SW480 (cell line): ENCODE results near the gene PRKAR1B.
"Not testable (repeated sequence)": the region's sequence is repeated elsewhere in the genome, so short reads cannot be mapped to it uniquely, and the experiment has no call there.

Experiments used
- DNase-seq: peaks from one replicate; pipeline ENCODE4 v3.0.0-alpha.2; 2016; ENCODE audit warnings: low spot score

The PRKAR1B gene

GRCh38 chr7:756928-757560 is 30.0 kb upstream of the PRKAR1B start:
- DNase-seq = no peak

GRCh38 chr7:756231-756927 is 29.3 kb upstream of the PRKAR1B start:
- DNase-seq = no peak

- no peak for DNase-seq
Measured at GRCh38 chr7:755413-755805, 28.3 kb upstream of the PRKAR1B start.

GRCh38 chr7:754531-755412 is 27.7 kb upstream of the PRKAR1B start:
- no peak for DNase-seq

- no peak for DNase-seq
Measured at GRCh38 chr7:753190-753589, 26.1 kb upstream of the PRKAR1B start.

- DNase-seq = not testable (repeated sequence)
Measured at GRCh38 chr7:752256-752655, 25.2 kb upstream of the PRKAR1B start.

- DNase-seq = no peak
Measured at GRCh38 chr7:751826-752225, 24.7 kb upstream of the PRKAR1B start.

GRCh38 chr7:750111-750905 is 23.2 kb upstream of the PRKAR1B start:
- no peak for DNase-seq

- DNase-seq = no peak
Measured at GRCh38 chr7:749140-749551, 22.1 kb upstream of the PRKAR1B start.

GRCh38 chr7:748446-748845 is 21.4 kb upstream of the PRKAR1B start:
- no peak for DNase-seq

- DNase-seq = no peak
Measured at GRCh38 chr7:747186-747585, 20.1 kb upstream of the PRKAR1B start.

GRCh38 chr7:746155-747061 is 19.3 kb upstream of the PRKAR1B start:
- no peak for DNase-seq

GRCh38 chr7:745431-746154 is 18.5 kb upstream of the PRKAR1B start:
- no peak for DNase-seq

GRCh38 chr7:744854-745430 is 17.9 kb upstream of the PRKAR1B start:
- DNase-seq = no peak

- not testable (repeated sequence) for DNase-seq
Measured at GRCh38 chr7:744128-744520, 17.0 kb upstream of the PRKAR1B start.

- DNase-seq = peak; percentile 26
Measured at GRCh38 chr7:743341-744127, 16.5 kb upstream of the PRKAR1B start.

GRCh38 chr7:742791-743190 is 15.7 kb upstream of the PRKAR1B start:
- no peak for DNase-seq

- DNase-seq = no peak
Measured at GRCh38 chr7:741850-742249, 14.8 kb upstream of the PRKAR1B start.

GRCh38 chr7:741191-741671 is 14.2 kb upstream of the PRKAR1B start:
- DNase-seq = no peak
